Testis (tissue), 2 donors: Measurements from ENCODE around the gene MBD3L3.
"Not testable (repeated sequence)": the region's sequence is repeated elsewhere in the genome, so short reads cannot be mapped to it uniquely, and the experiment has no call there.

Experiments used
- POLR2A ChIP-seq: fragments of 450-650 bp; IDR thresholded peaks from one replicate; pipeline ENCODE4 v1.6.1; 2017; ENCODE audit warnings: antibody characterized with exemption, mild to moderate bottlenecking, moderate library complexity
- TF ChIP-seq, protein P1 (sequence below), 3 experiments: fragments of 450-650 bp in 2 of 3; fragments of 200-600 bp in 1 of 3; sonication (generic) in 1 of 3; IDR thresholded peaks; one replicate each; pipeline ENCODE4 v1.5.1; 2016 to 2019; ENCODE audit warnings: antibody characterized with exemption in 3 of 3, mild to moderate bottlenecking in 2 of 3, moderate library complexity in 1 of 3

DNA sequence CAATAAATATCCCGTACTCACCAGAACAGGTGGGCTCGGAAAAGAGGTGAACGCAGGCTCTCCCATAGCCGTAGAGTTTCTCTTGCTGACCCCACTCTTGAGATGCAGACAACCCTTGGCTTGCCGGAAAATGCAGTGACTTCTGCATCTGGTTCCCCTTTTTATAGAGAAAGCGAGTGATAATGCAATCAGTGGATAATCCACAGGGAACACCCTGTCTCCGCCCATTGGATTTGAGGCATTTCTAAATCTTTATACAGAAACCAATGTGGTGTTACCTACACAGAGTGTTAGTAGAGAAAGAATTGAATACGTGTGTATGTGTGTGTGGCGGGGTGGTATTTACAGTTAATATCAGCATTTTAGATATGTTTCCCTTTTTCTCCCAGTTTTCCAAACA is 18.4 kb downstream of the MBD3L3 start, which contains the start of gene MBD3L4:
- TF ChIP-seq, protein P1, sequence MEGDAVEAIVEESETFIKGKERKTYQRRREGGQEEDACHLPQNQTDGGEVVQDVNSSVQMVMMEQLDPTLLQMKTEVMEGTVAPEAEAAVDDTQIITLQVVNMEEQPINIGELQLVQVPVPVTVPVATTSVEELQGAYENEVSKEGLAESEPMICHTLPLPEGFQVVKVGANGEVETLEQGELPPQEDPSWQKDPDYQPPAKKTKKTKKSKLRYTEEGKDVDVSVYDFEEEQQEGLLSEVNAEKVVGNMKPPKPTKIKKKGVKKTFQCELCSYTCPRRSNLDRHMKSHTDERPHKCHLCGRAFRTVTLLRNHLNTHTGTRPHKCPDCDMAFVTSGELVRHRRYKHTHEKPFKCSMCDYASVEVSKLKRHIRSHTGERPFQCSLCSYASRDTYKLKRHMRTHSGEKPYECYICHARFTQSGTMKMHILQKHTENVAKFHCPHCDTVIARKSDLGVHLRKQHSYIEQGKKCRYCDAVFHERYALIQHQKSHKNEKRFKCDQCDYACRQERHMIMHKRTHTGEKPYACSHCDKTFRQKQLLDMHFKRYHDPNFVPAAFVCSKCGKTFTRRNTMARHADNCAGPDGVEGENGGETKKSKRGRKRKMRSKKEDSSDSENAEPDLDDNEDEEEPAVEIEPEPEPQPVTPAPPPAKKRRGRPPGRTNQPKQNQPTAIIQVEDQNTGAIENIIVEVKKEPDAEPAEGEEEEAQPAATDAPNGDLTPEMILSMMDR (IDR thresholded peaks at IDR 0.05): not testable (repeated sequence)
- TF ChIP-seq POLR2A: not testable (repeated sequence)
